HG03066 (cell line): Measurements from ENCODE around the gene CNIH4.
"Not testable (repeated sequence)": the region's sequence is repeated elsewhere in the genome, so short reads cannot be mapped to it uniquely, and the experiment has no call there.

ENCODE experiments used
- ATAC-seq: cut with Tn5 transposase; IDR thresholded peaks from one replicate; pipeline ENCODE4 v1.9.1; 2021; ENCODE audit warnings: low read depth; ENCODE audit not compliant: unreplicated experiment

The CNIH4 gene

GRCh38 chr1:224356685-224357625, at the start of gene CNIH4:
TSS of gene CNIH4 (plus strand) at chr1:224356879. CDS start at chr1:224356925, 46 bp downstream.
- peak; percentile 97 for ATAC-seq

GRCh38 chr1:224308064-224308463, 48.6 kb upstream of the CNIH4 start:
- ATAC-seq, result no peak

DNA sequence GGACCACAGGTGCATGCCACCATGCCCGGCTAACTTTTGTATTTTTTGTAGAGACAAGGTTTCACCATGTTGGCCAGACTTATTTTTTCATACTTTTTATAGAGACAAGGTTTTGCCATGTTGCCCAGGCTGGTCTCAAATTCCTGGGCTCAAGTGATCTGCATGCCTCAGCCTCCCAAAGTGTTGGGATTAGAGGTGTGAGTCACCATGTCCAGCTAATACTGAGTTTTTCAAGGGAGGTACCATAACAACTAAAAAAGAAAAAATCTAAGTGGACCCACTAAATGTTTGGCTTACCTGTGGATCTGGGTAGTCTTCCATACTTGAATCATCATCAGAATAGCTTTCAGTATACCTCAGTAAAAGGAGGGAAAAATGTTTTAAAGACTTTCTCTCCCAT, 45.2 kb upstream of the CNIH4 start:
- not testable (repeated sequence) for ATAC-seq

GRCh38 chr1:224312025-224312424, 44.7 kb upstream of the CNIH4 start:
- ATAC-seq, result no peak

- no peak for ATAC-seq
These were observed 39.2 kb upstream of the CNIH4 start for GRCh38 chr1:224317383-224318045.

DNA sequence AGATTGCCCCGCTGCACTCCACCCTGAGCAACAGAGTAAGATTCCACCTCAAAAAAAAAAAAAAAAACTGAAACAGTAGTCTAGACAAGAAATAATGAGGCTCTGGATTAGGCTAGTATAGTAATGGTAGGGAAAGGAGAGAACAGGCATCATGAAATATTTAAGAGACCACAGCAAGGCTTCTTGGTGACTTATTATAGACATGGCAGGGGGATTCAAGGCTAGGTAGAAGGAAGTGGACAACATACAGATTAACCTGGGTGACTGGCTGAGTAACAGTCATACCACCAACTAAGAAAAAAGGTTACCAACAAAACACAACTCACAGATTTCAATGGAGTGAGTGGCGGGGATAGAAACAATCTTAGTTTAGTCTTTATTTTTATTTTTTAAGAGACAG, 35.0 kb upstream of the CNIH4 start:
- ATAC-seq, result no peak

DNA sequence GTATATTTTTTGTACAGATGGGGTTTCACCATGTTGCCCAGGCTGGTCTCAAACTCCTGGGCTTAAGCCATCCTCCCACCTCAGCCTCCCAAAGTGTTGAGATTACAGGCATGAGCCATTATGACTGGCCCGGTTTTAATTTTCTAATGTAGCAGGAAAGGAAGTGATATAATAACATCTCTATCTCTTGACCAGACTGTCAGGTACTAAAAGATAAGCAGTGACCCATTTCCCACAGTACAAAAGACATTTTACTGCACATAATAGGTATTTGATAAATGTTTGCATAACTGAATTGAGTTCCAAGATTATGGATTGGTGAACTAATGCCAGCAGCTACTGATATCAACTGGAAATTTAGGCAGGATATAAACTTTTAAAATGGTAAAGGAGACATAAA, 30.7 kb upstream of the CNIH4 start:
- no peak for ATAC-seq

- ATAC-seq, result no peak
These were observed 28.0 kb upstream of the CNIH4 start for GRCh38 chr1:224328644-224329043.

- ATAC-seq, result no peak
These were observed 27.2 kb upstream of the CNIH4 start for GRCh38 chr1:224329484-224329841.

DNA sequence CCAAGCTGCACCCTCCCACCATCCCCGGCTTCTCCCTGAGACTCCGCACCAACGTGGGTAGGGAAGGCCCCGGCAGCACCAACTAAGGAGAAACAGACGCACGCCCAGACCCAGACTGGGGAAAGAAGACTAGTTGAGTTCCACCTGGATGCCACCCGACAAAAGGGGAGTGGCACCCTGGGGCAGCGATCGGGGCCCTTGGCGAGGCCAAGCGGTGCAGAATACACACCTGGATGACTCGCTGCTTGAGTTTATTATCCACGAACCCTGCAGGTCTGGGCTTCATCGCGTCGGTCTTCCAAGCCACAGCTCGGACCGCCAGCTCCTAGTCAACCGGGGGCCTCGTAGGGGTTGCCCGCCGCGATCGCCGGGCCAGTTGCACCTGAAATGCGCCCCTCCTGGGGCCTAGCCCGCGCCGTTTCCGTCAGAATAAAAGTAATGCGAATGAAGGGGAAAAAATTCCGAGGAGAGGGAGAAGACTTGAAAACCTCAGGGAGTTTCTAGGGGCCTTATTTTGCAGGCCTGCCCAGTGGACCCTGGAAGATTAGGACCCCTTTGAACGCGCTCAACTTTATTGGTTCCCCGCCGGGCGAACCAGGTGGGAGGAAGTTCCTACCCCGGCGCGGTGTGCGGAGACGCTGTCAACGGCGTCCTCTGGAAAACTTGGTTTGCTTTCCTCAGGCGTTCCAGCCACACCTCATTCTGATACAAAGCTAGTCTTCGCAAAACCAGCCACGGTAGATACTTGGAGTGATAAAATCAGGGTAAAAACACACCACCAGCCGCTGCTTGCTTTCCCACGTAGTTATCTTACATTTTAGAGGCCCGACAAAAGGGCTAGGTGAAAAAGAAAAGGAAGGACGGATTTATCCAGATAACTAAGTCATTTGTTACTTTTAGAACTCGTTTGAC, 26.6 kb upstream of the CNIH4 start, which contains the start of gene NVL:
Gene NVL, minus strand, starts transcription at position 331 of the 912 bp plus-strand sequence. Its CDS starts 45 bp downstream, at position 286.
- ATAC-seq, result peak; percentile 83

- no peak for ATAC-seq
These were observed 25.4 kb upstream of the CNIH4 start for GRCh38 chr1:224331326-224331725.

GRCh38 chr1:224331824-224332223, 24.9 kb upstream of the CNIH4 start:
- no peak for ATAC-seq

DNA sequence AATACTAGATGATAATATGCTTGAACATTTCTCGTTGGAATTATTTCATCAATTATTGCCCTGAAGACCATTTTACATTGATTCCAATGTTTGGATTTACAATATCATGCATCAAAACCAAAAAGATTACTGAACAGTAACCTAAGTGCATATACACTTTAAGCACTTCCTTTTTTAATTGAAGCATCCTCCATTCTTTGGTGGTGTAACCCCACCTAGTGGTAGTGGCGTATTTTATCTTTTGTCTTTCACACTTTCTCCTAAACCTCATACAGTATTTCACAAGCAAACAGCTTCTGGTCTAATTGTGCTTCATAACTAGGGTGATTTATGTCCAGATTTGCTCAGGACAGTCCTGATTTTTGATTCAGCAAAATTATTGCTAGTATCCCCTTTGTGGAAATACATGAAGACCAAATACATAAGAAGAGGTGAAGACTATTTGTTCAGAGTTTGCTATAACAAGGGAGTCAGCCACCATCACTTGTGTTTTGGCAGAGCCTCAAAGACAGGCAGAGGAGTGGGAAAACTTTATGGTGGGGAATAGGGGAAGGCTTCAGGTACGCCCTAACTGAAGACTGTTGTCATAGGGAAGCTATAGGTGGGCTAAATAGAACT, 23.3 kb upstream of the CNIH4 start:
- ATAC-seq, result peak; percentile 34

DNA sequence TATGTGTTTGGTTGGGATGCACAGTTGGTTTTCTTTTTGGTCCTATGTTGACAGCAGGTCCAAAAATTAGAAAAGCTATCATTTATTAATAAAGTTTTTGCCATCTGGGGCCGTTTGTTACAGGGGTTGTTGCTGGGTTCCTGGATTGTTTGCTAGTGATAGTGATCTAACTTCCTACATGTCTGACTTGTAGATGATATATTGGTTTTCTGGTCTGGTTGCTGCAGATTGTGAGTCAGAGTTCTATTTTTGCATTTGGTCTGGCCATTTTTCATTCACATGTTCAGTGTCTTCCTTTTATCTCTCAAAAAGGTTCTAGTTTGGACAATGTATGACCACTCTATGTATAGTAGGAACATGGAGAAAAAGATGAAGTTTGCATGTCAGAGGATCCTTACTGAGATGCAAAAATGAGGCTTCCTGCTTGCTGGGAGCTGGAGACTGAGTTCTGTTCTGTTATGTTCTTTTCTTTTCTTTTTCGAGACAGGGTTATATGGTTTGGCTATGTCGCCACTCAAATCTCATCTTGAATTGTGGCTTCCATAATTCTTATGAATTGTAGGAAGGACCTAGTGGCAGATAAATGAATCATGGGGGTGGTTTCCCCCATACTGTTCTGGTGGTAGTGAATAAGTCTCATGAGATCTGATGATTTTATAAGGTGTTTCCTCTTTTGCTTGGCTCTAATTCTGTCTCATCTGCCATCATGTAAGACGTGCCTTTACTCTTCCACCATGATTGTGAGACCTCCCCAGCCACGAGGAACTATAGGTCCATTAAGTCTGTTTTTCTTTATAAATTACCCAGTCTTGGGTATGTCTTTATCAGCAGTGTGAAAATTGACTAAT, 22.5 kb upstream of the CNIH4 start:
- no peak for ATAC-seq

GRCh38 chr1:224338150-224338838, 18.4 kb upstream of the CNIH4 start:
- ATAC-seq, result no peak

DNA sequence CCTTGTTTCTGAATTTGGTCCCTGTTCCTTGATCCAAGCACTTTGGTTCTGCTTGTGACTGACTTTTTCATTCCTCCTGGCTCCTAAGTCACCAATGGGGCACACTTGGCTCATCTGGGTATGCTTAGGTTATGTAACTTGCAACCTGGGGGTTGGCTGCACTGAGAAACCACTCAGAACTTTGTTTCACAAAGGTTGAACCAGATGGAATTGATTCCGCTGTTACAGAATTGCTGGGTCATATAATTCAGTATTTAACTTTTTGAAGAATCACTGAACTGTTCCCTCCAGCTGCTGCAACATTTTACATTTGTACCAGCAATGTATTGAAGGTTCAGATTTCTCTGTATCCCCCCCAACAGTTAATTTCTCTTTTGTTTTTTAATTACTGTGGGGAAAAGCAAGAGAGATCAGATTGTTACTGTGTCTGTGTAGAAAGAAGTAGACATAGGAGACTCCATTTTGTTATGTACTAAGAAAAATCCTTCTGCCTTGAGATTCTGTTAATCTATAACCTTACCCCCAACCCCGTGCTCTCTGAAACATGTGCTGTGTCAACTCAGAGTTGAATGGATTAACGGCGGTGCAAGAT, 17.1 kb upstream of the CNIH4 start:
- no peak for ATAC-seq

DNA sequence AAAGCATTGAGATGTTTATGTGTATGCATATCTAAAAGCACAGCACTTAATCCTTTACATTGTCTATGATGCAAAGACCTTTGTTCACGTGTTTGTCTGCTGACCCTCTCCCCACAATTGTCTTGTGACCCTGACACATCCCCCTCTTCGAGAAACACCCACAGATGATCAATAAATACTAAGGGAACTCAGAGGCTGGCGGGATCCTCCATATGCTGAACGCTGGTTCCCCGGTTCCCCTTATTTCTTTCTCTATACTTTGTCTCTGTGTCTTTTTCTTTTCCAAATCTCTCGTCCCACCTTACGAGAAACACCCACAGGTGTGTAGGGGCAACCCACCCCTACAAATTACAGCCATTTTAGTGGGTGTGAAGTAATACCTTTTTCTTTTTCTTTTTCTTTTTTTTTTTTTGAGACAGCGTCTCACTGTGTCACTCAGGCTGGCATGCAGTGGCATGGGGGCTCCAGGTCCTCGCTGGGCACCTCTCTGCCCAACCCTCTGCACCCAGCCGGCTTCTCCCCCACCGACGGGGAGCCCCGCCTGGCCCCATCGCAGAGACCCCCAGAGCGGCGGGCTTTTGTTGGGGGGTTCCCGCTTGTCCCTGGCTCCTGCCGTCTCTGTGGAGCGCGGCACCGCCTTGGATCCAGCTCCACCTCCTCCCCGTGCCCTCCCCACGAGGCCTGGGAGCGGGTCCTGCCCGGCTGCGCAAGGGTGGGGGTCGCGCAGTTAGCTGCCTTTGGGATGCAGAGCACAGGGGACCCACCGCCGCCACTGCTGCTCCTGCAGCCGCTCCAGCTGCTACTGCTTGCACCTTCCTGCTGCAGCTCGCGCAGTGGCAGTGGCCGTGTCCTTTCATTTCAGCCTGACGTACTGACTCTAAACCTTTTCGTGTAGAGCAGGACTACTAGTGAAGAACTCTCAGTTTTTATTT, 16.0 kb upstream of the CNIH4 start:
- ATAC-seq, result peak; percentile 65
